Spinal cord (tissue), 10 donors: ENCODE results near the gene PPP2R3B. TPM values are rescaled to one million over a fixed set of nuclear protein-coding genes. Genes with fewer than 3 reads are reported as not detected.

ENCODE experiments used
- DNase-seq, 6 donors: peaks; one replicate each; pipeline versions ENCODE4 v3.0.0 to v3.0.0-alpha.2; 2013 to 2015; ENCODE audit warnings: low spot score in 6 of 6, low read depth in 4 of 6
- H3K27ac ChIP-seq: one replicate; pipeline ENCODE4 v1.5.1; 2013; ENCODE audit warnings: low read depth, low read length, control low read depth
- H3K27me3 ChIP-seq: one replicate; pipeline ENCODE4 v1.6.1; 2013; ENCODE audit warnings: low read length; ENCODE audit not compliant: control insufficient read depth, insufficient read depth
- H3K36me3 ChIP-seq: one replicate; pipeline ENCODE4 v1.6.1; 2013; ENCODE audit warnings: low read length; ENCODE audit not compliant: control insufficient read depth, insufficient read depth
- H3K4me1 ChIP-seq: one replicate; pipeline ENCODE4 v1.6.1; 2013; ENCODE audit warnings: low read length; ENCODE audit not compliant: control insufficient read depth, insufficient read depth
- H3K4me3 ChIP-seq: one replicate; pipeline ENCODE4 v1.5.1; 2013; ENCODE audit warnings: low read depth, low read length, control low read depth
- H3K9me3 ChIP-seq: one replicate; pipeline ENCODE4 v1.6.1; 2013; ENCODE audit warnings: low read length; ENCODE audit not compliant: control insufficient read depth, insufficient read depth
- WGBS: methylation state at CpG from one replicate; pipeline ENCODE4 v1.1.5; 2013; ENCODE audit warnings: missing lambda C conversion rate; ENCODE audit not compliant: insufficient coverage; 5-methylcytosine and 5-hydroxymethylcytosine counted together
- polyA plus RNA-seq, 2 donors: library from polyadenylated mRNA; unstranded; fragments of 120-200 nt; gene quantifications; one replicate each; pipeline ENCODE4 v1.2.1, GENCODE V29; 2013; ENCODE audit not compliant: insufficient read length in 2 of 2
- total RNA-seq, 2 donors: library from RNA; depleted of rRNA in 1 of 2; stranded (reverse); fragments of 120-200 nt in 1 of 2; fragments of >200 nt in 1 of 2; gene quantifications; one replicate each; pipeline versions ENCODE4 v1.2.3 to v1.2.4, GENCODE V29; 2013 to 2014
- donor health status: healthy.

Gene PPP2R3B
- total and polyA plus RNA-seq, 4 donors = 30.8 to 134 (median 75.3) TPM

DNA sequence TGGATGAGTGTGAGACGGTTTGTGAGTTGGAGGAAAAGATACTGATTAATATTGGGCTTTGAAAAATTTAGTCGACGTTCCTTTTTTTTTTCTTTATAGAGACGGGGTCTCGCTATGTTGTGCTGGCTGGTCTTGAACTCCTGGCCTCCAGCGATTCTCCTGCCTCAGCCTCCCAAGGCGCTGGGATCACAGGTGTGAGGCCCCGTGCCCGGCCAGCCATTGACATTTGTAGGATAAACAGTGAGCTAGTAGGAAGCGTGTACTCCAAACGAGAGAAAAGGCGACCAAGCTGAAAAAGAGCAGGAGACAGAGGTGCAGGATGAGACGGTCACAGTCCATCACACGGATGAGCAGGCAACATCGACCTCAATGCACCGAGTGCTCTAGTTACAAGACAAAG lies 19.4 kb downstream of the PPP2R3B start:
- H3K4me3 ChIP-seq = no peak overlapping the region
- peaks cover 8% of the 10 kb centered on the region for H3K27me3 ChIP-seq
- 87% methylated on average over 13 of the region's 16 CpGs for WGBS
- H3K36me3 ChIP-seq = peaks cover 34% of the 10 kb centered on the region
- DNase-seq = no peak
- no peaks in the 10 kb centered on the region for H3K9me3 ChIP-seq
- no peak overlapping the region for H3K27ac ChIP-seq
- peaks cover 34% of the 10 kb centered on the region for H3K4me1 ChIP-seq

- no peak overlapping the region for H3K27ac ChIP-seq
These were observed 22.9 kb downstream of the PPP2R3B start for GRCh38 chrX:363621-364375.

GRCh38 chrX:362937-363620 lies 23.6 kb downstream of the PPP2R3B start:
- Histone ChIP-seq H3K9me3 (peaks cover 4% of the 10 kb centered on the region), H3K4me1 (no peaks in the 10 kb centered on the region), H3K4me3 (no peak overlapping the region), H3K27me3 (no peaks in the 10 kb centered on the region), H3K27ac (no peak overlapping the region), H3K36me3 (peaks cover 40% of the 10 kb centered on the region)
- peak in 1 of 6 donors; percentile 11 for DNase-seq
- WGBS = 84% methylated on average over 38 of the region's 38 CpGs

More at GRCh38 chrX:363621-364375, 22.9 kb downstream of the PPP2R3B start:
- Histone ChIP-seq H3K9me3 (peaks cover 4% of the 10 kb centered on the region), H3K27me3 (no peaks in the 10 kb centered on the region), H3K4me3 (no peak overlapping the region), H3K4me1 (no peaks in the 10 kb centered on the region), H3K36me3 (peaks cover 35% of the 10 kb centered on the region)
- 97% methylated on average over 36 of the region's 37 CpGs for WGBS
- no peak for DNase-seq

- Histone ChIP-seq H3K27me3 (no peaks in the 10 kb centered on the region), H3K4me1 (no peaks in the 10 kb centered on the region), H3K27ac (no peak overlapping the region), H3K36me3 (peaks cover 46% of the 10 kb centered on the region), H3K4me3 (no peak overlapping the region), H3K9me3 (peaks cover 4% of the 10 kb centered on the region)
- WGBS = 98% methylated on average over 10 of the region's 13 CpGs
- no peak for DNase-seq
These were observed 24.4 kb downstream of the PPP2R3B start for GRCh38 chrX:362351-362750.

DNA sequence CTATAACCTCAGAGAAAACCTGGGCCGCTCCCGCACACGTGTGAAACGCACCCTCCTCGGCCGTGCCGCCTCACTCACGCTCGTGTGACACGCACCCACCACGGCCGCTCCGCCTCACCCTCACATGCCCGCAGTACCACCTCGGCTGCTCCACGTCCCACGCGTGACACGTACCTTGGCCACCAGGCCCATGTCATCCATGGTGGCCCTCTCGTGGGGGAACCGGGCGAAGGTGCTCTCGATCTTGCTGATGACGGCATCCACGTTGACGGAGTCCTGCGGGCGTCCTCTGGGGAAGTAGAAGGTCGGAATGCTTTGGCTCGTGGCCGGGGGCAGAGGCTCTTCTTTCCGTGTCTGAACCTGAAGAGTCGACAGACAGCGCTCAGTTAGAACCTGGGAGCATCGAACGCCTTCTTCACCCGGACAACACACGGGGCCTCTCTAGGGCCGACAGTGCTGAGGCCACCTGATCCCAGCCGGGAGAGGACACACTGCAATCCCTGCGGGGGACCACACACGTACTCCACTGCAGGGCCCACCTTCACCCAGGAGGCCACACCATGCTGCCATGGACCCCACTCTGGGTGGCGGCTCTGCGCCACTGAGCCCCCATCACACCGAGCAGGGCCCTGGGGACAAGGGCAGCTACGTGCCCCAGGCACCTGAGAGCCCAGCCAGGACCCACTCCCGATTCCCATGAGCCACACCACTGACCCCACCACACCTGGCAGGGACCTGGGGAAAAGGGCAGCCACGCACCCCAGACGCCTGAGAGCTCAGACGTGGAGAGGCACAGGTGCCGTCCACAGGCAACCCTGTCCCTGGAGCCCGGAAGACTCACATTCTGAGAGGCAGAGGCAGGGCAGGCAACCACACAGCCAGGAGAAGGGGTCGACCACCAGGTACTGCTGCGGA lies 25.2 kb downstream of the PPP2R3B start:
- H3K4me3 ChIP-seq = no peak overlapping the region
- H3K4me1 ChIP-seq = no peaks in the 10 kb centered on the region
- H3K9me3 ChIP-seq = peaks cover 4% of the 10 kb centered on the region
- DNase-seq = no peak
- H3K27ac ChIP-seq = no peak overlapping the region
- no peaks in the 10 kb centered on the region for H3K27me3 ChIP-seq
- 94% methylated on average over 54 of the region's 54 CpGs for WGBS
- peaks cover 49% of the 10 kb centered on the region for H3K36me3 ChIP-seq

- Histone ChIP-seq H3K27ac (no peak overlapping the region), H3K27me3 (no peaks in the 10 kb centered on the region), H3K4me1 (no peaks in the 10 kb centered on the region), H3K9me3 (peaks cover 4% of the 10 kb centered on the region), H3K4me3 (no peak overlapping the region), H3K36me3 (peaks cover 53% of the 10 kb centered on the region)
- no peak for DNase-seq
- 100% methylated on average over 14 of the region's 26 CpGs for WGBS
These were observed 26.1 kb downstream of the PPP2R3B start for GRCh38 chrX:360496-361150.

DNA sequence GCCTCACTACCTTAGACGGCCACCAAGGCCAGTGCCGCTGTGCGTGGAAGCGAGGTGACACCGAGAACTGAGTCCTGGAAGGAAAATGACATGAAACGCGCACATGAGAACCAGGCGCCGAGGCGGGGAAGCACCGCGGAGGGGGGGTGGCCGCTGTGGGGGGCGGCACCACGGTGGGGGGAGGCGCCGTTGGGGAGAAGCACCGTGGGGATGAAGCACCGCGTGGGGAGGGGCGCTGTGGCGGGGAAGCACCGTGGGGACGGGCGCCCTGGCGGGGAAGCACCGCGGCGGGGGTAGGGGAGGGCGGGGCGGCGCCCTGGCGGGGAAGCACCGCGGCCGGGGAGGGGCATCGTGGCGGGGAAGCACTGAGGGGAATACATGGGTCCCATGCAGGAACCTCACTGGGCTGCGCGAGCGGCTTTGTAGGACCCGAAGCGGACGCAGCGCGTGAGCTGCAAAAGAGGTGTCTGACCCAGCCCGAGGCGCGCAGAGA lies 28.0 kb downstream of the PPP2R3B start:
- Histone ChIP-seq H3K4me1 (peaks cover 2% of the 10 kb centered on the region), H3K36me3 (peaks cover 64% of the 10 kb centered on the region), H3K27me3 (no peaks in the 10 kb centered on the region), H3K4me3 (no peak overlapping the region), H3K9me3 (peaks cover 4% of the 10 kb centered on the region), H3K27ac (no peak overlapping the region)
- WGBS = 89% methylated on average over 43 of the region's 49 CpGs
- DNase-seq = no peak

GRCh38 chrX:357693-358471 lies 28.8 kb downstream of the PPP2R3B start:
- H3K27ac ChIP-seq = no peak overlapping the region
- DNase-seq = no peak
- peaks cover 60% of the 10 kb centered on the region for H3K36me3 ChIP-seq
- H3K4me1 ChIP-seq = peaks cover 6% of the 10 kb centered on the region
- H3K27me3 ChIP-seq = no peaks in the 10 kb centered on the region
- peaks cover 4% of the 10 kb centered on the region for H3K9me3 ChIP-seq
- WGBS = 92% methylated on average over 48 of the region's 48 CpGs
- H3K4me3 ChIP-seq = no peak overlapping the region
